Neural progenitor cell (in vitro differentiated cells): ENCODE measurements around the gene PRICKLE2. TPM values are rescaled to one million over a fixed set of nuclear protein-coding genes. Genes with fewer than 3 reads are reported as not detected.
A peak's percentile ranks its signal among the peaks of the same experiment; 100 is the strongest.

Experiments used
- DNase-seq: peaks from one replicate; pipeline ENCODE4 v3.0.0-alpha.2; 2016; ENCODE audit warnings: low spot score
- H2AFZ ChIP-seq: fragments of 200-600 bp; sonication (generic); replicated peaks from 2 replicates; pipeline ENCODE4 v1.6.1; 2016; ENCODE audit warnings: antibody characterized with exemption
- H3F3A ChIP-seq: fragments of 200-600 bp; sonication (generic); 2 replicates; pipeline ENCODE4 v1.6.1; 2016; ENCODE audit warnings: antibody characterized with exemption, low read depth
- H3K27ac ChIP-seq: fragments of 200-600 bp; sonication (generic); 2 replicates; pipeline ENCODE4 v1.5.1; 2016; ENCODE audit warnings: mild to moderate bottlenecking
- H3K27me3 ChIP-seq: fragments of 200-600 bp; sonication (generic); 2 replicates; pipeline ENCODE4 v1.6.1; 2016; ENCODE audit warnings: mild to moderate bottlenecking, moderate library complexity
- H3K36me3 ChIP-seq: fragments of 200-600 bp; sonication (generic); 2 replicates; pipeline ENCODE4 v1.5.1; 2016
- H3K4me1 ChIP-seq: fragments of 200-600 bp; sonication (generic); 2 replicates; pipeline ENCODE4 v1.6.1; 2016; ENCODE audit warnings: mixed run types
- H3K4me2 ChIP-seq: fragments of 200-600 bp; sonication (generic); 2 replicates; pipeline ENCODE4 v1.6.1; 2016
- H3K4me3 ChIP-seq: fragments of 200-600 bp; sonication (generic); 2 replicates; pipeline ENCODE4 v1.5.1; 2016
- H3K79me2 ChIP-seq: fragments of 200-600 bp; sonication (generic); 2 replicates; pipeline ENCODE4 v1.6.1; 2016; ENCODE audit warnings: low read depth
- H3K9ac ChIP-seq: fragments of 200-600 bp; sonication (generic); 2 replicates; pipeline ENCODE4 v1.6.1; 2016
- H3K9me3 ChIP-seq: fragments of 200-600 bp; sonication (generic); 2 replicates; pipeline ENCODE4 v1.5.1; 2016; ENCODE audit warnings: low read depth
- H4K20me1 ChIP-seq: fragments of 200-600 bp; sonication (generic); 2 replicates; pipeline ENCODE4 v1.6.1; 2016; ENCODE audit warnings: low read depth
- H3K27ac Mint-ChIP-seq: 3 replicates; pipeline ENCODE4 v1.8.0; 2021; ENCODE audit warnings: mixed read lengths
- H3K27me3 Mint-ChIP-seq: 2 replicates; pipeline ENCODE4 v1.8.0; 2022; ENCODE audit warnings: low read depth, mild to moderate bottlenecking, inconsistent platforms, moderate library complexity, mixed read lengths; ENCODE audit not compliant: insufficient read depth
- H3K36me3 Mint-ChIP-seq: 3 replicates; pipeline ENCODE4 v1.8.0; 2021; ENCODE audit warnings: mixed read lengths
- H3K4me1 Mint-ChIP-seq: 3 replicates; pipeline ENCODE4 v1.8.0; 2021; ENCODE audit warnings: mixed read lengths
- H3K4me3 Mint-ChIP-seq: 3 replicates; pipeline ENCODE4 v1.8.0; 2021; ENCODE audit warnings: mild to moderate bottlenecking, moderate library complexity, mixed read lengths
- H3K9me3 Mint-ChIP-seq: 3 replicates; pipeline ENCODE4 v1.8.0; 2020; ENCODE audit warnings: mixed read lengths
- CTCF ChIP-seq: fragments of 200-600 bp; sonication (generic); IDR thresholded peaks from 2 replicates; pipeline ENCODE4 v1.5.1; 2017; ENCODE audit warnings: antibody characterized with exemption, mild to moderate bottlenecking
- EZH2 ChIP-seq: fragments of 200-600 bp; sonication (generic); IDR thresholded peaks from 2 replicates; pipeline ENCODE4 v1.6.1; 2017; ENCODE audit warnings: antibody characterized with exemption, mild to moderate bottlenecking, moderate library complexity
- EZH2phosphoT487 ChIP-seq: fragments of 200-600 bp; sonication (generic); IDR thresholded peaks from 2 replicates; pipeline ENCODE4 v1.6.1; 2017; ENCODE audit warnings: antibody characterized with exemption
- total RNA-seq: library from RNA; depleted of rRNA; stranded (reverse); fragments of >200 nt; gene quantifications from 2 replicates; pipeline ENCODE4 v1.2.3, GENCODE V29; 2015; ENCODE audit warnings: low replicate concordance

The PRICKLE2 gene
- total RNA-seq, 1 donor from 2014 or later, result 11.5 TPM

- peaks cover 2% of the 10 kb centered on the region for H3K9me3 Mint-ChIP-seq
- DNase-seq, result no peak
- H4K20me1 ChIP-seq, result no peaks in the 10 kb centered on the region
- no peak overlapping the region for H3K27ac ChIP-seq
- H3K27me3 Mint-ChIP-seq, result peaks cover 2% of the 10 kb centered on the region
- H3K36me3 ChIP-seq, result no peaks in the 10 kb centered on the region
- TF ChIP-seq EZH2phosphoT487 (no peak), CTCF (no peak), EZH2 (no peak)
- peaks cover 27% of the 10 kb centered on the region for H3K4me1 Mint-ChIP-seq
- H3K4me3 ChIP-seq, result no peak overlapping the region
- peaks cover 21% of the 10 kb centered on the region for H3F3A ChIP-seq
- no peaks in the 10 kb centered on the region for H3K27me3 ChIP-seq
- no peak overlapping the region for H3K4me3 Mint-ChIP-seq
- H3K9me3 ChIP-seq, result no peaks in the 10 kb centered on the region
- H3K27ac Mint-ChIP-seq, result no peak overlapping the region
- H2AFZ ChIP-seq, result no peak overlapping the region
- H3K36me3 Mint-ChIP-seq, result peaks cover 15% of the 10 kb centered on the region
- no peak overlapping the region for H3K9ac ChIP-seq
- H3K79me2 ChIP-seq, result no peaks in the 10 kb centered on the region
- H3K4me2 ChIP-seq, result no peak overlapping the region
- H3K4me1 ChIP-seq, result peaks cover 23% of the 10 kb centered on the region
These were observed 73.2 kb downstream of the PRICKLE2 start for GRCh38 chr3:64152086-64152485.

- peaks cover 2% of the 10 kb centered on the region for H3K9me3 Mint-ChIP-seq
- no peak overlapping the region for H2AFZ ChIP-seq
- H3K79me2 ChIP-seq, result no peaks in the 10 kb centered on the region
- H3K4me1 ChIP-seq, result peaks cover 17% of the 10 kb centered on the region
- TF ChIP-seq CTCF, result no peak
- TF ChIP-seq EZH2phosphoT487, result no peak
- no peak for TF ChIP-seq EZH2
- H3K27me3 ChIP-seq, result no peaks in the 10 kb centered on the region
- DNase-seq, result no peak
- H3F3A ChIP-seq, result peaks cover 17% of the 10 kb centered on the region
- H3K27ac ChIP-seq, result no peak overlapping the region
- H3K4me2 ChIP-seq, result no peak overlapping the region
- peaks cover 20% of the 10 kb centered on the region for H3K4me1 Mint-ChIP-seq
- no peaks in the 10 kb centered on the region for H3K9me3 ChIP-seq
- H3K27ac Mint-ChIP-seq, result peak overlapping the region; percentile 39
- H3K36me3 Mint-ChIP-seq, result peaks cover 16% of the 10 kb centered on the region
- no peak overlapping the region for H3K9ac ChIP-seq
- H3K4me3 Mint-ChIP-seq, result no peak overlapping the region
- H3K27me3 Mint-ChIP-seq, result peaks cover 2% of the 10 kb centered on the region
- no peaks in the 10 kb centered on the region for H3K36me3 ChIP-seq
- no peaks in the 10 kb centered on the region for H4K20me1 ChIP-seq
- H3K4me3 ChIP-seq, result no peak overlapping the region
These were observed 73.9 kb downstream of the PRICKLE2 start for GRCh38 chr3:64151342-64151871.

GRCh38 chr3:64150623-64151207 is 74.6 kb downstream of the PRICKLE2 start:
- no peak overlapping the region for H3K4me3 Mint-ChIP-seq
- peaks cover 2% of the 10 kb centered on the region for H3K9me3 Mint-ChIP-seq
- H3K36me3 ChIP-seq, result no peaks in the 10 kb centered on the region
- TF ChIP-seq CTCF (no peak), EZH2 (no peak), EZH2phosphoT487 (no peak)
- peak overlapping the region; percentile 39 for H3K27ac Mint-ChIP-seq
- H3K4me2 ChIP-seq, result no peak overlapping the region
- H3K4me3 ChIP-seq, result no peak overlapping the region
- no peak overlapping the region for H3K27ac ChIP-seq
- peaks cover 17% of the 10 kb centered on the region for H3K4me1 ChIP-seq
- H3K79me2 ChIP-seq, result no peaks in the 10 kb centered on the region
- no peak overlapping the region for H3K9ac ChIP-seq
- peaks cover 19% of the 10 kb centered on the region for H3K36me3 Mint-ChIP-seq
- peaks cover 20% of the 10 kb centered on the region for H3K4me1 Mint-ChIP-seq
- peaks cover 17% of the 10 kb centered on the region for H3F3A ChIP-seq
- H2AFZ ChIP-seq, result no peak overlapping the region
- no peaks in the 10 kb centered on the region for H3K27me3 ChIP-seq
- no peaks in the 10 kb centered on the region for H3K9me3 ChIP-seq
- H3K27me3 Mint-ChIP-seq, result peaks cover 2% of the 10 kb centered on the region
- no peak for DNase-seq
- no peaks in the 10 kb centered on the region for H4K20me1 ChIP-seq
